Measurements from ENCODE around the gene GRIPAP1.
"Not testable (repeated sequence)": the region's sequence is repeated elsewhere in the genome, so short reads cannot be mapped to it uniquely, and the experiment has no call there.

The GRIPAP1 gene

GRCh38 chrX:48997865-48998264 lies 4.2 kb downstream of the GRIPAP1 start:
- DNase-seq (ENCODE audit: low read depth in 2 of 2) = no peak

- no peak for DNase-seq (ENCODE audit: low read depth in 2 of 2)
Observed at GRCh38 chrX:48997455-48997854, 4.6 kb downstream of the GRIPAP1 start.

GRCh38 chrX:48996969-48997368 lies 5.1 kb downstream of the GRIPAP1 start:
- DNase-seq (ENCODE audit: low read depth in 2 of 2) = no peak

- no peak for DNase-seq (ENCODE audit: low read depth in 2 of 2)
Observed at GRCh38 chrX:48992341-48992740, 9.7 kb downstream of the GRIPAP1 start.

GRCh38 chrX:48989483-48989882 lies 12.6 kb downstream of the GRIPAP1 start:
- DNase-seq (ENCODE audit: low read depth in 2 of 2) = no peak

GRCh38 chrX:48983896-48984295 lies 18.2 kb downstream of the GRIPAP1 start:
- no peak for DNase-seq (ENCODE audit: low read depth in 2 of 2)

- no peak for DNase-seq (ENCODE audit: low read depth in 2 of 2)
Observed at GRCh38 chrX:48983081-48983480, 19.0 kb downstream of the GRIPAP1 start.

GRCh38 chrX:48981178-48981577 lies 20.9 kb downstream of the GRIPAP1 start:
- DNase-seq (ENCODE audit: low read depth in 2 of 2) = no peak

GRCh38 chrX:48980341-48980740 lies 21.7 kb downstream of the GRIPAP1 start:
- DNase-seq (ENCODE audit: low read depth in 2 of 2) = not testable (repeated sequence)

- DNase-seq (ENCODE audit: low read depth in 2 of 2) = no peak
Observed at GRCh38 chrX:48978226-48978625, 23.8 kb downstream of the GRIPAP1 start.

GRCh38 chrX:48976086-48976485 lies 26.0 kb downstream of the GRIPAP1 start:
- DNase-seq (ENCODE audit: low read depth in 2 of 2) = no peak

- DNase-seq (ENCODE audit: low read depth in 2 of 2) = no peak
Observed at GRCh38 chrX:48975541-48975940, 26.5 kb downstream of the GRIPAP1 start.

- no peak for DNase-seq (ENCODE audit: low read depth in 2 of 2)
Observed at GRCh38 chrX:48975041-48975440, 27.0 kb downstream of the GRIPAP1 start.

GRCh38 chrX:48974574-48974973 lies 27.5 kb downstream of the GRIPAP1 start:
- no peak for DNase-seq (ENCODE audit: low read depth in 2 of 2)

GRCh38 chrX:48974033-48974432 lies 28.0 kb downstream of the GRIPAP1 start:
- no peak for DNase-seq (ENCODE audit: low read depth in 2 of 2)

- DNase-seq (ENCODE audit: low read depth in 2 of 2) = no peak
Observed at GRCh38 chrX:48972220-48973164, 29.6 kb downstream of the GRIPAP1 start.

GRCh38 chrX:48971249-48972219 lies 30.5 kb downstream of the GRIPAP1 start, which contains the start of gene KCND1:
Gene KCND1 (minus strand): TSS chrX:48971844. CDS start chrX:48970271, 1,573 bp downstream.
- DNase-seq (ENCODE audit: low read depth in 2 of 2) = no peak

GRCh38 chrX:48969471-48969870 lies 32.6 kb downstream of the GRIPAP1 start:
- DNase-seq (ENCODE audit: low read depth in 2 of 2) = no peak

- DNase-seq (ENCODE audit: low read depth in 2 of 2) = no peak
Observed at GRCh38 chrX:48968377-48968776, 33.7 kb downstream of the GRIPAP1 start.

GRCh38 chrX:48966796-48967579 lies 35.1 kb downstream of the GRIPAP1 start:
- no peak for DNase-seq (ENCODE audit: low read depth in 2 of 2)

- DNase-seq (ENCODE audit: low read depth in 2 of 2) = no peak
Observed at GRCh38 chrX:48965959-48966358, 36.1 kb downstream of the GRIPAP1 start.

All from stimulated activated CD8-positive, alpha-beta memory T cell treated with anti-CD3 and anti-CD28 coated beads, Interleukin-15, amount 100 ng/mL, for 4 hours (primary cell).